ENCODE measurements around the gene HOXB2.

HOXB2 gene

DNA sequence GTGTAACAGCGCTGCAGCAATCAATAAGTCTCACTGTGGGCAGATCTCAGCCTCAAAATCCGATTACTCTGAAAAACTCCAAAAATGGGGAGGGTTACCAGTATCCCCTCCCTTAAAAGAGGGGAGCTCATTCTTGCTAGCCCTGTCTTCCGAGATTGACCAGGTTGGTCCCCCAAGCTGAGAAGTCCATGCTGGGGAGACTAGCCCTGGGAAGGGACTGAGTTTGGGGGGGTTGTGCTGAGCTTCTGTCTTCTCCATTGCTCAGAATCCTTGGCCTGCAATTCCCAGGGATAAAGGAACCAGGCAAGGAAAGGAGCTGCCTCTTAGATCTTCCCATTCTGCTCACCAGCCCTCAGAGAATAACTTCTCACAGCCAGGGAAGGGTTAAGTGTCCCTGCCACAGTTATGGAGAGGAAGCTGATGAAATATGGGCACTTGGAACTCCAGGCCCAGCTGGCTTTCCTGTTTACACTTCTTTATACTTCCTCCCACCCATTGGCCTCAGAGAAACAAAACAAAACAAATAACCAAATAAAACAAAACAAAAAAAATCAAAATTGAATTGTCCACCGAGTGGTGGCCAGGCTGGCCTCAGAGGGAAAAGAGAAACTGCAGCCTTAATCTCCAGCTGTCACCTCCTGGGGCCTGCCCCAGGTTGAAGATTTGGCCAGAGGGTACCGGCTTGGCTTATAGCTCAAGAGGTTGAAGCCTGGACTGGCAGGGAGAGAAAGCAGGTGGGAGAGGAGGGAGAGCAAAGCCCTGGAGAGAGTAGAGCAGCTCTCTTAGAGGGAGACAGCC lies 42.6 kb upstream of the HOXB2 start:
- Histone ChIP-seq H3K4me1 (ENCODE audit: low read length) (peaks cover 46% of the 10 kb centered on the region), H3K36me3 (replicated peaks; ENCODE audit: low read depth, low read length) (no peaks in the 10 kb centered on the region), H4K20me1 (ENCODE audit: insufficient read depth, low read length) (no peaks in the 10 kb centered on the region), H3K4me3 (ENCODE audit: low read length) (no peak overlapping the region), H3K9ac (ENCODE audit: low read length) (no peak overlapping the region), H3K4me2 (ENCODE audit: low read length) (no peak overlapping the region), H3K79me2 (ENCODE audit: low read length) (no peaks in the 10 kb centered on the region), H2AFZ (ENCODE audit: low read depth, low read length) (no peak overlapping the region), H3K9me3 (ENCODE audit: insufficient read depth, low read length) (no peaks in the 10 kb centered on the region), H3K27me3 (ENCODE audit: low read depth, low read length) (peaks cover 40% of the 10 kb centered on the region), H3K27ac (ENCODE audit: low read length) (no peak overlapping the region)
- TF ChIP-seq, protein P1, sequence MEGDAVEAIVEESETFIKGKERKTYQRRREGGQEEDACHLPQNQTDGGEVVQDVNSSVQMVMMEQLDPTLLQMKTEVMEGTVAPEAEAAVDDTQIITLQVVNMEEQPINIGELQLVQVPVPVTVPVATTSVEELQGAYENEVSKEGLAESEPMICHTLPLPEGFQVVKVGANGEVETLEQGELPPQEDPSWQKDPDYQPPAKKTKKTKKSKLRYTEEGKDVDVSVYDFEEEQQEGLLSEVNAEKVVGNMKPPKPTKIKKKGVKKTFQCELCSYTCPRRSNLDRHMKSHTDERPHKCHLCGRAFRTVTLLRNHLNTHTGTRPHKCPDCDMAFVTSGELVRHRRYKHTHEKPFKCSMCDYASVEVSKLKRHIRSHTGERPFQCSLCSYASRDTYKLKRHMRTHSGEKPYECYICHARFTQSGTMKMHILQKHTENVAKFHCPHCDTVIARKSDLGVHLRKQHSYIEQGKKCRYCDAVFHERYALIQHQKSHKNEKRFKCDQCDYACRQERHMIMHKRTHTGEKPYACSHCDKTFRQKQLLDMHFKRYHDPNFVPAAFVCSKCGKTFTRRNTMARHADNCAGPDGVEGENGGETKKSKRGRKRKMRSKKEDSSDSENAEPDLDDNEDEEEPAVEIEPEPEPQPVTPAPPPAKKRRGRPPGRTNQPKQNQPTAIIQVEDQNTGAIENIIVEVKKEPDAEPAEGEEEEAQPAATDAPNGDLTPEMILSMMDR (IDR thresholded peaks at IDR 0.05; ENCODE audit: low read depth, low read length) = no peak
- TF ChIP-seq EZH2phosphoT487 (IDR thresholded peaks at IDR 0.05; ENCODE audit: low read depth) = no peak

DNA sequence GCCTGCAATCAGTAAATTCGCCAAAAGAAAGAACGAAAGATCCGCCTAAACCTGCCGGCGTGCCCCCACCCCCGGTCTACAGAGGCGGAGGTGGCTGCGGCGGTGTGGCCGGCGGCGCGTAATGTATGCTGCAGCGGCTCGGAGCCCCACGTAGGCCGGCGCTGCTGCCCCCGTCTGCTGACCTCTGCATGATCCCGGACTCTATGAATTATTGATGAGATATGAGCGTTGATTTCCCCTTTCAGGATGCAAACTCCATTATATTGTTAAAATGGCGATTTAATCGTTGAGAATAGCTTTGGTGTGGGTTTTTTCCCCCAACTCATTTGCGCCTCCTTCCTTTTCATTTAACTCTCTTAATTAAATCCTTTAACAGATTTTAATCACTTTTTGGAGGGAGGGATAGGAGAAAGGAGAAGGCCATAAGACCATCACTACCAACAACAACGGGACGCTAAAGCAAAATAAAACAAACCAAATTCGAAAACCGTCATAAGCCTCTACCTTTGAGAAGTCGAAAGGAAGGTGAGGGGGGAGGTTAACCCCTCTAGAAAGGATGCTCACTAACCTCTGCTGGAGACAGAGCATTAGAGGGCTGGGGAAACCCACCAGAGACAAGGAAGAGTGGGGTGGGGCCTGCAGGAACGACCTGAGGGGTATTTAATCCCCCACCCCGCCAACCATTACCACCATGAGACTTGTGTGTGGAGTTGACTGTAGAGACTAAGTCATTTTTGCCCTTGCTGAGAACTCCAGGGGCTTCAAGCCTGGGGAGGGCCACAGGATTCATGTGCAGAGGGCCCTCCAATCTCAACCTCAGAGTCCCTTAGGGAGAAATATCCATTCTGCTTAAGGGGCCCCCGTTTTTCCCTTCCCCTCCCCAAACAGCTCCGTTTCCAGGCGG lies 41.7 kb upstream of the HOXB2 start:
- TF ChIP-seq EZH2phosphoT487 (IDR thresholded peaks at IDR 0.05; ENCODE audit: low read depth) = no peak
- TF ChIP-seq, protein P1 (IDR thresholded peaks at IDR 0.05; ENCODE audit: low read depth, low read length) = no peak
- Histone ChIP-seq H3K4me3 (ENCODE audit: low read length) (peak overlapping the region; percentile 95), H3K9ac (ENCODE audit: low read length) (peak overlapping the region; percentile 71), H3K4me2 (ENCODE audit: low read length) (peak overlapping the region; percentile 98), H4K20me1 (ENCODE audit: insufficient read depth, low read length) (no peaks in the 10 kb centered on the region), H3K27me3 (ENCODE audit: low read depth, low read length) (peaks cover 39% of the 10 kb centered on the region), H3K36me3 (replicated peaks; ENCODE audit: low read depth, low read length) (no peaks in the 10 kb centered on the region), H2AFZ (ENCODE audit: low read depth, low read length) (peak overlapping the region; percentile 44; the same call in 1 of the 2 replicates), H3K4me1 (ENCODE audit: low read length) (peaks cover 46% of the 10 kb centered on the region), H3K79me2 (ENCODE audit: low read length) (peaks cover 5% of the 10 kb centered on the region; the same call in 1 of the 2 replicates), H3K27ac (ENCODE audit: low read length) (no peak overlapping the region), H3K9me3 (ENCODE audit: insufficient read depth, low read length) (no peaks in the 10 kb centered on the region)

DNA sequence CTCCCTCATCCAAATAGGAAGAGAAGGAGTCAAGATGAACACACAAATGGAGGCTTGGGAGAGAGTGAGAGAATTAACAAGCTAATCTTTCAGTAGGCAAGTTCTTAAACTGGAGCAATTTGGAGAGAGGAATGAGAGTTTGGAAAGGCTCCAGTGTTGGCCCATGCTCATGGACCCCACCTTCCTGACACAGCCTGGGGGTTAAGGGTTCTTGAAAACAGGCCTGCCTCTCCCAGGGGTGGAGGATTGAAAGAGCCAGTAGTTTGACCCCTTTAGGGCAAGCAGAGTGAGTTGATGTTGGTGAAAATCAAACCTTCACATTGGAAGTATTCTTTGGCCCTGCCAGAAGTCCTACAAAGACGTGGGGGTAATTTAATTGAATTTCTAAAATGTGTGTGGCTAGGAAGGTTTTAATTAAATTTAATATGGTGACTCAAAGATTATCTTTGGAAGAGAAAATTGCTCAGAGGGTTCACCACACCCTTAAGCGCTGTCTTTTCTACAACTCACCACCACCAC lies 39.4 kb upstream of the HOXB2 start:
- Histone ChIP-seq H3K4me1 (ENCODE audit: low read length) (peaks cover 53% of the 10 kb centered on the region), H3K79me2 (ENCODE audit: low read length) (peaks cover 14% of the 10 kb centered on the region; the same call in 1 of the 2 replicates), H3K9ac (ENCODE audit: low read length) (peak overlapping the region; percentile 93), H3K36me3 (replicated peaks; ENCODE audit: low read depth, low read length) (no peaks in the 10 kb centered on the region), H3K9me3 (ENCODE audit: insufficient read depth, low read length) (no peaks in the 10 kb centered on the region), H2AFZ (ENCODE audit: low read depth, low read length) (no peak overlapping the region), H3K27ac (ENCODE audit: low read length) (no peak overlapping the region), H3K27me3 (ENCODE audit: low read depth, low read length) (peaks cover 34% of the 10 kb centered on the region), H3K4me3 (ENCODE audit: low read length) (peak overlapping the region; percentile 95), H3K4me2 (ENCODE audit: low read length) (peak overlapping the region; percentile 98), H4K20me1 (ENCODE audit: insufficient read depth, low read length) (no peaks in the 10 kb centered on the region)
- TF ChIP-seq, protein P1 (IDR thresholded peaks at IDR 0.05; ENCODE audit: low read depth, low read length) = no peak
- TF ChIP-seq EZH2phosphoT487 (IDR thresholded peaks at IDR 0.05; ENCODE audit: low read depth) = no peak

Measured in OCI-LY3 (cell line).